ENCODE results near the gene LRRC36. TPM values are rescaled to one million over a fixed set of nuclear protein-coding genes. Genes with fewer than 3 reads are reported as not detected.
A peak's percentile ranks its signal among the peaks of the same experiment; 100 is the strongest.

The LRRC36 gene
- total and polyA plus RNA-seq, 2 of the 13 experiments (the other 11 are each of a cell fraction or from before 2014, with no cell fraction given), result 0.12 to 0.15 TPM

GRCh38 chr16:67326472-67327309 lies at the start of gene LRRC36, which contains the start of gene KCTD19 (continued):
- TF ChIP-seq ZBTB42 (CRISPR knock-in tag; IDR thresholded peaks at IDR 0.05) (no peak), ARNT (IDR thresholded peaks at IDR 0.05) (no peak), ARID5B (CRISPR knock-in tag; IDR thresholded peaks at IDR 0.05) (peak; percentile 44; the same call in 1 of the 2 replicates), ZNF430 (CRISPR knock-in tag; IDR thresholded peaks at IDR 0.05) (0 out of 2 replicates have a peak, but pooled peaks have one; percentile 38), NR2C2 (CRISPR knock-in tag; IDR thresholded peaks at IDR 0.05; ENCODE audit: borderline replicate concordance) (peak; percentile 63), E2F2 (CRISPR knock-in tag; IDR thresholded peaks at IDR 0.05; ENCODE audit: borderline replicate concordance) (peak; percentile 95; the same call in 1 of the 2 replicates), ARHGAP35 (CRISPR knock-in tag; IDR thresholded peaks at IDR 0.05; ENCODE audit: borderline replicate concordance) (no peak), ZNF619 (CRISPR knock-in tag; IDR thresholded peaks at IDR 0.05) (no peak), ZNF616 (CRISPR knock-in tag; IDR thresholded peaks at IDR 0.05; ENCODE audit: low read depth) (no peak), SNAPC5 (CRISPR knock-in tag; IDR thresholded peaks at IDR 0.05; ENCODE audit: borderline replicate concordance) (no peak), MAZ (IDR thresholded peaks at IDR 0.05; ENCODE audit: borderline replicate concordance, low read depth, low read length) (peak; percentile 71; the same call in 1 of the 2 replicates), MAZ (CRISPR knock-in tag; IDR thresholded peaks at IDR 0.05; ENCODE audit: low read depth) (peak; percentile 43; the same call in 1 of the 2 replicates), ZIK1 (CRISPR knock-in tag; IDR thresholded peaks at IDR 0.05; ENCODE audit: borderline replicate concordance, low read depth) (no peak)
